HG03520 (cell line): ENCODE results near the gene VCX3B.
"Not testable (repeated sequence)": the region's sequence is repeated elsewhere in the genome, so short reads cannot be mapped to it uniquely, and the experiment has no call there.

Source experiments
- ATAC-seq: cut with Tn5 transposase; IDR thresholded peaks from one replicate; pipeline ENCODE4 v1.9.1; 2021; ENCODE audit warnings: mild to moderate bottlenecking, moderate library complexity; ENCODE audit not compliant: unreplicated experiment

The VCX3B gene

DNA sequence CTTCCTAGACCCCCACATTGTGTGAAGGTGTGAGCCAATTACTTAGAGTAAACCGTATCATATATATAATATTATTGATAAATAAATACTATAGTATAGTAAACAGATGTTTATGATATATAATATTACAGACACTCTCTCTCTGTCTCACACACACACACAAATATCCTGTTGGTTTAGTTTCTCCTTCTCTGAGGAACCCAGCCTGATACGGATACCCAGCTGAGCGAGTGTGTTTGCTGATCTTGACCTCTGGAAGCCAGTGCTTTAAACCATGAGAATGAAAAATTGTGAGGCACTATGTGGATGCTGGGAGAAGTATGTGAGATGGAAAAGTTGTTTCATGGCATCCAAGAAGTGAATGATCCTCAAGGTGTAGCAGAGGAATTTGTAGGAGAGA is at the start of gene VCX3B:
Gene VCX3B, plus strand, starts transcription at position 301 of the 400 bp plus-strand sequence. CDS start 621 bp downstream, outside the sequence.
- not testable (repeated sequence) for ATAC-seq

DNA sequence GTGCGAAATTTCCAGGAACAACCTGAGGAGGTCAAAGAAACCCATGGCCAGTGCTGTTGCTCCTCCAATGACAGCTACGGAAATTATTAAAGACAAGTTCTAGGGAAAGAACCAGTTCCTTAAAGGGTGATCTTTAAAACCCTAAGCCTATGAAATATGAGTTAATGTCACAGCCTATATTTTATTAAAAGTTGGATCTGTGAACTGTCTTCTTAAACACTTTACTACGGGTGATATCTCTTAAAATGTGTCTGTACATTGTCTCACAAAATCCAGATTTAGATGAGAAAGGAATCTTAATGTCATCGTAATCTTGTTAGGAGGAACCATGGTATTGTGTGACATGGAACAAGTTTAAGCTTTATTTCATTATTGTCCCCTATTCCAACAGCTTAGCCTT is 46.3 kb upstream of the VCX3B start:
- no peak for ATAC-seq

DNA sequence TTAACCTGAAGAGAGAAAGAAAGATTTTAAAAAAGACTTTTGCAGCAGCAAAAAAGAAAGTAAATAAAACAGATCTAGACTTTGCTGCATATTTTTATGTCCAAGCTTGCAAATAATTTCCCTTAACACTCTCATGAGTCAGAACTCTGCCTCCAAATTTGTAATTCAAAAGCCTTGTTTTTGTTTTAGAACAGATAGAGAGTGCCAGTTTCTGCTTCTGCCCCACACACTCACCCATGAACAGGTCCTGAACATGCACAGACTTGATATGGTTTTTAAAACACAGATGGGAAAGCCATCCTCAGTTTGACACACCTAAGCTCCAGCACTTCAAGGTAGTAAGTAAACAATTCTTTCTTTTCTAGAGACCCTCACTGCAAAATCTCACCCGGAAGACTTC is 39.7 kb upstream of the VCX3B start:
- ATAC-seq, result no peak

DNA sequence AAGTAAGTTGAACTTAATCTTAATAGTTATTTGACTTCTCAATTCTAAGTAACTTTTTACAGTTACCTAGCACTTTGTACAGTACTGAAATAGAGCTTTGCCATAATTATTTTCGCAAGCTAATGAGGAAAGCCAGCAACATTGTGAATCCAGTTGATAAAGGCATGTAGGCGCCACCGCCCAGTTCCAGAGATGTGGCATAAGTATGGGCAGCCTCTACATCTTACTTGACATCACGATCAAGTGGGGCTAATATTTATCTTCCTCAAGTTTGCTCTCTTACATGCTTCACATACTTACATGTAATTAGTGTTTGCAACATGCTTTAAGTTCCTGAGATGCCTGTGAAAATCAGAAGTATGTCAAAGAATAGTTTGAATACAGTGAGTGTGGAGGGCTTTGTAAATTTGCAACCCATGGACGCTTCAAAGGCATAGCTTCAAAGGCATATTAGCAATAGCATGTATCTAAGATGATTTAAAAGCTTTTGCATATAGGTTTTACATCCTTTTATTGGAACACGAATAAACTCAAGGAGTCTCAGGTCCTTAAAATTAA is 34.9 kb upstream of the VCX3B start:
- ATAC-seq, result no peak

DNA sequence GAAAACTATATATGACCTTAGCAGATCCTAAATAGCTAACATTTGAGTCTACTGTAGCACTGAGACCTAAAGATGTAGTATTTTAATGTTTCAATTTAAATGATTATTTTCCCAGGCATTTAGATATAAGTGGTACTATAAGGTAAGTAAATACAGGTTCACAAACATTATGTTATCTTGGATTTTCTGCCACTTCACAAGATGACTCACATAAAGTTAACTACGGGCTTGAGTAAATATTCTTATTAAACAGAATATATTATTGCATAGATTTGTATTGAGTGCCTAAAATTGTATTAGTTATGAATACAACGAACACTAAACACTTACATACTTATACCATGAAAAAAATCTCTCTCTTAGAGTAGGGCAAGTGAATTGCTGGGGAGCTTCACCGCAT is 34.2 kb upstream of the VCX3B start:
- ATAC-seq, result no peak

DNA sequence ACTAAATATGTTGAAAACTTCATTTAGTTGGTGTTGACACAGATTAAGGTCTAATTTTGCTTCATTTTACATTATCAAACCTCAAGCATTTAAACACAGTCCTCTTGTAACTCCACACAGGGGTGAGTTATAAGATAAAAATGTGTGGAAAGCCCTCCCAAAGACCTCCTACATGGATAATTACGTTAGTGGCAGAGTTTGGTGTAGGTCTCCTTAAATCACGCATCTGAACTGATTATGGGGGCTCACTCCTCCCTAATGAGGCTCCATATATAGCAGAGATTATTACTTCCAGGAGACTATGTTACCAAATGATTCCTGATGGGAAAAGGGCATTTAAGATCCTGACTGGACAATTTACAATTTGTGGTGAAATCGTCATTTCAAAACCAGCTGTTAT is 32.2 kb upstream of the VCX3B start:
- no peak for ATAC-seq

DNA sequence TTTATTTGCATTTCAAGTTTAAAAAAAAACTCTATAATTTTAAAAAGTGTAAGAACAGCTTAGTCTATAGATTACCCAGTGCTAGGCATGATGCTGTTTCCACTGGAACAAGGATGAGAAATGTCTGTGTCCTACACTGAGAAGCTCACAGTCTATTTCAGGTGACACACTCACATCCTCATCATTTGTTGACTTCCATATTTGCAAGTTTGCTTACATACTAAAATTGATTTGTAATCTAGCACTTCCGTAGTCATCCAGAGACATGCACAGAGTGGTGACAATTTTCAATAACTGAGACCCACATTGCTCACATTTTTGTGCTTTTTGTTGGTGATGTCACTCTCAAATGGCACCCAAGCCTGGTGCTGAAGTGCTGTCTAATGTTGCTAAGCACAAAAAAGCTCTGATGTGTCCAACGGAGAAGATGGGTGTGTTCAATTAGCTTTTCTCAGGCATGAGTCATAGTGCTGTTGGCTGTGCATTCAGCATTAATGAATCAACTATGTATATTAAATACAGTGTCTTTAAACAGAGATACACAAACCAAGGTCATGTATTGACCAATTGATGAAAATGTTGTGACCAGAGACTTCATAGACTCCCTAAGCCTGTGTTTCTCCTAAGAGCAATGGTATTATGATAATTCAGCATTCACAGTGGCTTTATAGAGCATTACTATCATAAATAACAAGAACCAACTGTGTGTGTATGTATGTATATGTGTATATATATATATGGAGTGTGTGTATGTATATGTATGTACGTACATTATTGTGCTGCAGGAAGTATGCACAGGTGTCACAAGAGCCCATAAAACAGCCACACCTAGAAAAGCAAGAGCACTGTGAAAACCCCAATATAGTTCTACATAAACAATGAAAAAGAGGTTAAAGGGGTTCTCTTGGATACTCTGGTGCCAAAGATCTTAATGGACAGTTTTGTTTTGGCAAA is 31.2 kb upstream of the VCX3B start:
- no peak for ATAC-seq

DNA sequence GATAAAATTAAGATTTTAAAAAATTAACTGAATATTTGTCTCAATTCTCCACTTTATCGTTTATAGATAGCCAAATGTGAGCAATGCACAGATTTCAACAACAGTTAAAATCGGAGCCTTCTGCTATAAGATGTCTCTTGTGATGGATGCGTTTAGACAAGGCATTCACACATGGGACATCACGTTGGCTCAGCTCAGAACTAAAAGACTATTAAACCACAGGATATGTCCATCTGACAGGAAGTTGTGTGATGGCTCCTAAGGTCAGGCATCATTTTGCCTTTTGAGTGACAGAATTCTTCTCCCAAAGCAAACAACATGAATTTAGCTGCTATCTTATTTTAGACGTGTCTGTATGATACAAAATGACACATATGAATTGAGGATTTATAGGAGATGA is 17.3 kb upstream of the VCX3B start:
- ATAC-seq, result no peak

DNA sequence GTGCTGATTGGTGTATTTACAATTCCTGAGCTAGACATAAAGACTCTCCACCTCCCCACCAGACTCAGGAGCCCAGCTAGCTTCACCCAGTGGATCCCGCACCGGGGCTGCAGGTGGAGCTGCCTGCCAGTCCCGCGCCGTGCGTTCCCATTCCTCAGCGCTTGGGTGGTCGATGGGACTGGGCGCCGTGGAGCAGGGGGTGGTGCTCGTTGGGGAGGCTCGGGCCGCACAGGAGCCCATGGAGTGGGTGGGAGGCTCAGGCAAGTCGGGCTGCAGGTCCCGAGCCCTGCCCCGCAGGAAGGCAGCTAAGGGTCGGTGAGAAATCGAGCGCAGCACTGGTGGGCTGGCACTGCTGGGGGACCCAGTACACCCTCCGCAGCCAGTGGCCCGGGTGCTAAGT is 12.3 kb upstream of the VCX3B start:
- not testable (repeated sequence) for ATAC-seq

DNA sequence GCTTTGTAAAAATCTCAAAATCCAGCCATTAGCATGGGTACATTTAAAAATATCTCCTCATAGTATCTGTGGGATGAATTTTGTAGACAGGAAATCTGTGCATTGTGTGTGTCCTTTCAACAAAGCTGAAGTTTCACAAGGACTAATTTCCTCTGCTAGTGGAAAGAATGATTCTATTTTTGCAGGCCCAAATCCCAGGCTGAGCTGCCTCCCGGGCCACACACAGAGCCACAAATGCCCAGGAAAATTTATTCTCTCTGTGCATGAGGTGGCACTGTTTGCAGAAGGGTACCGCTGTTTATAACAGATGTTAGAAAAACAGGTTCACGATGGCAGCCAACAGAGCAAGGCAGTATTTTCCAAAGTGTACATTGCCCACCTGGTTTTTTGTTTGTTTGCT is 11.0 kb upstream of the VCX3B start:
- no peak for ATAC-seq

DNA sequence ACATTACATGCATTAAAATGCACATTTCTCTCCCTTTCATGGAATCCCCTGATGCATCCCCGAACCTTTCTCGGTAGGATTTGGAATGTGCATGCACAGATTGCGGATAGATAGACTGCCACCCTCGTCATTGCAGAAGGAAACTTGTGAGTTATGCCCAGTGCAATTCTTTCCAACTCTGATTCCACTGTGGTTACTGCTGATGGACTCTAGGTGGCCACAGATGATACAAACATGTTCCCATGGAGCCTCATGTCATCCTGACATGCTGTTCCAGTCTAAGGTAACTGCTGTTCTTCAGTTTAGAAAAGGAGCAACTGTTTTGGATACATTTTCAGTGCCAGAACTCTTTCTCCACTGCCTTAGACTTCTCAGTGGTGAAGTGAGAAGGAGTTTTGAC is 9.1 kb upstream of the VCX3B start:
- ATAC-seq, result no peak

DNA sequence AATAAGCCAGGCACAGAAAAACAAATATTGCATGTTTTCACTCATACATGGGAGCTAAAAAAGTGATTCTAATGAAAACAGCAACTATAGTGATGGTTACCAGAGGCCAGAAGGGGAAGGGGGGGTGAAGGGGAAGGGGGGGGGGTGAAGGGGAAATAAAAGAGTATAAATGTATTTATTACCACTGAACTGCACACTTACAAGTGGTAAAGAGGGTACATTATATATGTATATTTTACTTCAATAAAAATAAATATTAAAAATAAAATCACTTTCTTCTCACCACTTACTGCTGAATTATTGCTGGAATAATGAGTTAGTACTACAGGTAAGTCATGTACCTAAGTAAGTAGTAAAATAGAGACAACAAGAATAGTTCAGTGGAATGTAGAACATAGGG is 2.1 kb upstream of the VCX3B start:
- no peak for ATAC-seq

DNA sequence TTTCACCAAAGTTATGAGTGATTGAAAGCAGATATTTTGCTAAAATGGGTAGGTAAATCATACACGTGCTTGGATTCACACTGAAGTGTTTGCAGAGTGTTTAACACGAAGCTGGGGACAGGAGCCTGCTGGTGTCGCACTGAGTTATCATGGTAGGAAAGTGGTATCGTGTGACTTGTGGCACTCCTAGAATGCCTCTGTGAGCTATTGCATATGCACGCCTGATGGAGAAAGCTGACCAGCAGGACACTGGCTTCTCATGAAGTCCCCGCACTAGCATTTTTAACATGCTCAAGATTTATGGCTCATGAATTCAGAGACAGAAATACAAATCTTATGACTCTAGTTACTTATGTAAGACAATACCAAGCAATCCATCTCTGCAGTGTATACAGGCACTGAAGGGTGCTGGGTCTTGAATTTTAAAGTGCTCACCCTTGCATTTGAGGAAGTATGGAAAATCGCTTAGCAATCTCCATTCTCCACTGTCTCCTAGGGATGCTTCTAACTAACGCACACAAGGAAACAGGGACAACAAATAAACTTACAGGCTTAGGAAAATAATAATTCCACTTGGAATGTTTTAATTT is 19.8 kb downstream of the VCX3B start:
- ATAC-seq, result no peak

DNA sequence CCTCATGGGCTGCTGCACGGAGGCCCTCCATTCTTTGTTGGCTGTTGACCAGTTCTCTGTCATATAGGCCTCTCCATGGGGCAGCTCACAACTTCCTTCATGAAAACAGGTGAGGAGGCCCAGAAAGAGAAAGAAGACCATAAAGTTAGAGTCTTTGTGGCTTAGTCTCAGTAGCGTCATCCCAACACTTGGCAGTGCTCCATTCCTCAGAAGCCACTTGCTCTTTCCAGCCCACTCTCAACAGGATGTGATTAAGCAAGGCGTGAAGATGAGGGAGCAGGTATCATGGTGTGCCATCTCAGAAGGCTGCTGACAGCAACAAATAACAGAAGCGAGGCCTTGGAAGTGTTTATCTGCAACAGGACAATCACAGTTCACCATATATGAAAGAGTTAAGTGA is 30.4 kb downstream of the VCX3B start:
- ATAC-seq, result not testable (repeated sequence)

DNA sequence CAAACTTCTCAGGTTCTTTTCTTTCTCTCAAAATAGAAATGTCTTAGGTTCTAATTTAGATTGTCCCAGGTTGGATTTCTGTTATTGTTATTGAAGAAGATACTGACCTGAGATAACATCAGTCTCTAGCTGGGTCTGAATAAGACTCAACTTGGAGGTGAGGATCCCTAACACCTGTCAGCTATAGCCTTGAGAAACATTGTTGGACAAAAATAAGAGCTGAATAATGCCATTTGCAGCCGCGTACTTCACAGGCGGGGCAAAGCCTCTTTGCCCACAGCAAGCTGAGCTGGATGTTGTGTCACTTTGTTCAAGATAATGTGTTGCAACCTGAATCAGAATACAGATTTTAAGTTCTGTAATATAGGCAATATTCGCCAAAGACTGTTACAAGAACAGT is 35.6 kb downstream of the VCX3B start:
- no peak for ATAC-seq

DNA sequence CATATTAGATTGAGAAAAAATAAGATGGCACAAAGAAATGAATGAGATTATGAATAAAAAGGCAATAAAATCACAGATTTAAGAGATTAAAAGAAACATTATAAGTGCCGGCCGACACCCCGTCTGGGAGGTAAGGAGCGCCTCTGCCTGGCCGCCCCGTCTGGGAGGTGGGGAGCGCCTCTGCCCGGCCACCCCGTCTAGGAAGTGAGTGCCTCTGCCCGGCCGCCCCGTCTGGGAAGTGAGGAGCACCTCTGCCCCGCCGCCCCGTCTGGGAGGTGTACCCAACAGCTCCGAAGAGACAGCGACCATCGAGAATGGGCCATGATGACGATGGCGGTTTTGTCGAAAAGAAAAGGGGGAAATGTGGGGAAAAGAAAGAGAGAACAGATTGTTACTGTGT is 37.5 kb downstream of the VCX3B start:
- ATAC-seq, result not testable (repeated sequence)

DNA sequence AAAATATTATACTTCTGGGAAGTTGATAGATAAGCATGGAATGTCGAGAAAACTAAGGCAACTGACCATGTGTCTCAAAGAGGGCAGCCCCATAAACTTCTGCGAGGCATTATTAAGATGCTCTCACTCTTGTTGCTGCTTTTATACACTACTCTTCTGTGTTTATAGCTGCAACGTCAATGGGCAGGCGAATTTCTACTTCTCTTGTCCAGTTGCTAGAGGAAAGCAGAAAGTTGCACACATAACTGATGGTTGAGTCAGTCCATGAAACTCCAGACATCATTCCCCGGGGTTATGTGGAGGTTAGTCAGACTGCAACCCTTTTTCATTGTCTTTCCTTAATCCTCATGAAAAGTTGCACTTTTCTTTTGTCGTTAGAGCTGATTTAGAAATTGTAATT is 39.8 kb downstream of the VCX3B start:
- no peak for ATAC-seq
